HG03066 (cell line): Measurements from ENCODE around the gene ALDH16A1.
A peak's percentile ranks its signal among the peaks of the same experiment; 100 is the strongest.

Experiments used
- ATAC-seq: cut with Tn5 transposase; IDR thresholded peaks from one replicate; pipeline ENCODE4 v1.9.1; 2021; ENCODE audit warnings: low read depth; ENCODE audit not compliant: unreplicated experiment

ALDH16A1 gene

DNA sequence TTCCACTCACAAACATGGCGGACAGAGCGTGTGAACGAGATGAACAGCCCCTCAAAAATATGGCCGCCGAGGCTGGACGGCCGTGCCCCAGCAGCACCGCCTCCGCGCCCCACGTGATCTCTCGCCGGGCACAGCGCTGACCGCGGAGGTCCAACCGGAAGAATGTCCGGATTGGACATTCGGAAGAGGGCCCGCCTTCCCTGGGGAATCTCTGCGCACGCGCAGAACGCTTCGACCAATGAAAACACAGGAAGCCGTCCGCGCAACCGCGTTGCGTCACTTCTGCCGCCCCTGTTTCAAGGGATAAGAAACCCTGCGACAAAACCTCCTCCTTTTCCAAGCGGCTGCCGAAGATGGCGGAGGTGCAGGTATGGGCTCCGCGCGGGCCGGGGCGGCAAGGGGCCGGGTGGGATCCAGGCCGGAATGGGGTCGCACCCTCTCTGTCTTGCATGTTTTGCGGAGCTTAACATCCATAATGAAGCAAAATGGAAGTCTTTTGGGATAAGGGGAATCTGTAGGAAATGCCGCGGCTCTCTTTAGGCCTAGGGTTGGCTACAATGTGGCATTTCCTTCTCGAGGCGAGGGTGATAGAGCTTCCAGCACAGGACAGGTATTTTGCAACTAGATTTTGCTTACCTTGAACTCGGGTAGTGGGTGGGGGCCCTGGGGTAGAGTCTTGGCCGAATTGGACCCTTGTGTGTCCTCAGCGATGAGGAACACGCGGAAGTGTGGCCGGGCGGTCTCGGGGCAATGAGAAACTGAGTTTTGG is 34.4 kb downstream of the ALDH16A1 start, which contains the start of gene RPL13A:
TSS of gene RPL13A (plus strand) at position 332 of the 769 bp plus-strand sequence. CDS start at position 354, 22 bp downstream.
- ATAC-seq = peak; percentile 80

DNA sequence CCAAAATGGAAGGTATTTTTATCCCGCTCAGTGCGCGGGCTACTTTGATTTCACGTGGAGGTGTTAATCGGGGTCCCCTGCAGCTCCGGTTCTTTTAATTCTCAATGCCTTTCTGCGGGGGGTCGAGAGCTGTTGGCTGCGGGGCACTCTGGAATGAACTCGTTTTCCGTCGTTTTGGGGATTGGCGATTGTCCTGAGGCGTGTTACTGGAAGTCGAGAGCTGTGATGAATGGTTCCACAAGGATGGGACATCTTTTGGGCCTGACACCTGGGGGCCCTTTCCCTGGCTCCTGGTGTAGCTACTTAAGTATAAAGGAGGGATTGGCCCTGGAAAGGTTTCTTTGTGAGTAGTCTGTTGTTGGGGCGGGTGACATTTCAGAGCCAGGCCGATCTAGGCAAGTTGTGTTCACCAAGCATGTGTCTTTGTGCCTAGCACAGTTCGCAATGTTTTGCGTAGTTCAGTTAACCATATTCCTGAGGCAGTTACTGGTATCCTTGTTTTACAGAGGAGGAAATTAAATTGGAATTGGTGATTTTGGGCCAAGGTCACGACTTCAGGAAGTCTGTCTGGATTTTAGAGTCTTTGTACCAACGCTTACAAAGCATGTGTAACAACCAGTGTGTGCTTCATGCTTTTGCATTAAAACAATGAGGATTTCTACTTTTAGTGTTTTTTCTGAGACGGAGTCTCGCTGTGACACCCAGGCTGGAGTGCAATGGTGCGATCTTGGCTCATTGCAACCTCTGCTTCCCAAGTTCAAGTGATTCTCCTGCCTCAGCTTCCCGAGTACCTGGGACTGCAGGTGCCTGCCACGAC is 35.2 kb downstream of the ALDH16A1 start:
- no peak for ATAC-seq

DNA sequence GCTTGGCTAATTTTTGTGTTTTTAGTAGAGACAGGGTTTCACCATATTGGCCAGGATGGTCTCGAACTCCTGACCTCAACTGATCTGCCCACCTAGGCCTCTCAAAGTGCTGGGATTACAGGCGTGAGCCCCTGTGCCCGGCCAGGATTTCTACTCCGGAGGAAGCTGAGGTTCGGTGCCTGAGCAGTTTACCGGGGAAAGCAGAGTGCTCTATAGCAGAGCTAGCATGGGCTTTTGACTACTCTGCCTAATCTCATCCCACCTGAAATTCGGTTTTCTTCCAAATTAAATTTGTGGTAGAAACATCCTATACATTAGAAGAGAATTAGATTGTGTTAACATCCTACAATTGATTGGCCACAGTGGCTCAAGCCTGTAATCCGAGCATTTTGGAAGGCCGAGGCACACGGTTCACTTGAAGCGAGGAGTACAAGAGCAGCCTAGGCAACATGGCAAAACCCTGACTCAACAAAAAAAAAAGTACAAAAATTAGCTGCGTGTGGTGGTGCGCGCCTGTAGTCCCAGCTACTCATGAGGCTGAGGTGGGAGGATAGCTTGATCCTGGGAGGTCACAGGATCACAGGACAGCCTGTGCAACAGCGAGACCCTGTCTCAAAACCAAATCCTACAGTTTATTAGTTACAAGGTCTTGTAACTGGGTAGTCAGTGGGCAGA is 36.0 kb downstream of the ALDH16A1 start:
- no peak for ATAC-seq

GRCh38 chr19:49489601-49490167 is 36.7 kb downstream of the ALDH16A1 start:
- no peak for ATAC-seq

- ATAC-seq = no peak
Measured at GRCh38 chr19:49490287-49491029, 37.4 kb downstream of the ALDH16A1 start.

- no peak for ATAC-seq
Measured at GRCh38 chr19:49491030-49491803, 38.2 kb downstream of the ALDH16A1 start.

GRCh38 chr19:49491804-49492572 is 39.0 kb downstream of the ALDH16A1 start:
- ATAC-seq = no peak

- no peak for ATAC-seq
Measured at GRCh38 chr19:49492573-49493405, 39.8 kb downstream of the ALDH16A1 start.

GRCh38 chr19:49496574-49497008 is 43.6 kb downstream of the ALDH16A1 start:
- ATAC-seq = no peak

GRCh38 chr19:49497047-49497788 is 44.2 kb downstream of the ALDH16A1 start:
- ATAC-seq = no peak

DNA sequence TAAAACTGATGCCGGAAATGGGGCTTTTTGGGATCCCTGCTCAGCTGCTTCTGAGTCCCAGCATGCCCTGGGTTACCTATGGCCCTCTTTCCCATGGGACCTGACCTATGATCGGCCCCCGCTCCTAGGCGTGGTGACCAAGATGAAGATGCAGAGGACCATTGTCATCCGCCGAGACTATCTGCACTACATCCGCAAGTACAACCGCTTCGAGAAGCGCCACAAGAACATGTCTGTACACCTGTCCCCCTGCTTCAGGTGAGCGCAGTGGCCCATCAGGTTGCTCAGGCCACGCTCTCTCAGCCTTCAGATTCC is 44.7 kb downstream of the ALDH16A1 start:
- ATAC-seq = no peak

DNA sequence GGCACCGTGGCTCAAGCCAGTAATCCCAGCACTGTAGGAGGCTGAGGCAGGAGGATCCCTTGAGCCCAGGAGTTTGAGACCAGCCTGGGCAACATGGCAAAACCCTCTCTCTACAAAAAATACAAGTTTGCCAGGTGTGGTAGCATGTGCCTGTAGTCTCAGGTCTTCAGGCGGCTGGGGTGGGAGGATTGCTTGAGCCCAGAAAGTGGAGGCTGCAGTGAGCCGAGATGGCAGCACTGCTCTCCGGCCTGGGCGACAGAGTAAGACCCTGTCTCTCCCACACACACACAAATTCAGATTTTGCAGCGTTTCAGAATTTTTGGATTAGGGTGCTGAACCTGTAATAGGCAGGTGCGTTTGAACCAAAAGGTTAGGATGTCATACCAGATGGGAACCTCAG is 45.5 kb downstream of the ALDH16A1 start:
- ATAC-seq = no peak

DNA sequence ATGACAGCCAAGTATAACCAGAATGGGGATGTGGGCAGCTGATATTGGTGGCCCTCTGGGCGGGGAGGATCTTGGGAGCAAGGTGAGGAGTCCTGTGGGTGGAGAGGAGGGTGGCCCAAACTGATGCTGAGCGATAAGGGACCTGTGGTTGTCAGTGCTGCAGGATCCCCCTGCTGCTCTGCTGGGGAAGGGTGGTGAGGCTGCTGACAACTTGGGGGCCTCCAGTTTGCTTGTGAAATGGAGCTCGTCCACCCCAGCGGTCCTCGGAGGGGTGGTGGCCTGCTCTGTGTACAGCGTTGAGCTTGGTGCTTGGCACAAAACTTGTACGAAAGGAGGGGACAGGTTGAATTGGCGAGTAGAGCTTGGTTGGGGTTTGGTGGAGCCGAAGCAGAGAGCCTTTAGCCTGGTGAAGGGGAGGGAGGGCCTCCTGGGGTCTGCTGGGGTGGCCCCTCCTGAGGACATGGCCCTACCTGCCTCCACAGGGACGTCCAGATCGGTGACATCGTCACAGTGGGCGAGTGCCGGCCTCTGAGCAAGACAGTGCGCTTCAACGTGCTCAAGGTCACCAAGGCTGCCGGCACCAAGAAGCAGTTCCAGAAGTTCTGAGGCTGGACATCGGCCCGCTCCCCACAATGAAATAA is 46.1 kb downstream of the ALDH16A1 start:
- ATAC-seq = no peak

DNA sequence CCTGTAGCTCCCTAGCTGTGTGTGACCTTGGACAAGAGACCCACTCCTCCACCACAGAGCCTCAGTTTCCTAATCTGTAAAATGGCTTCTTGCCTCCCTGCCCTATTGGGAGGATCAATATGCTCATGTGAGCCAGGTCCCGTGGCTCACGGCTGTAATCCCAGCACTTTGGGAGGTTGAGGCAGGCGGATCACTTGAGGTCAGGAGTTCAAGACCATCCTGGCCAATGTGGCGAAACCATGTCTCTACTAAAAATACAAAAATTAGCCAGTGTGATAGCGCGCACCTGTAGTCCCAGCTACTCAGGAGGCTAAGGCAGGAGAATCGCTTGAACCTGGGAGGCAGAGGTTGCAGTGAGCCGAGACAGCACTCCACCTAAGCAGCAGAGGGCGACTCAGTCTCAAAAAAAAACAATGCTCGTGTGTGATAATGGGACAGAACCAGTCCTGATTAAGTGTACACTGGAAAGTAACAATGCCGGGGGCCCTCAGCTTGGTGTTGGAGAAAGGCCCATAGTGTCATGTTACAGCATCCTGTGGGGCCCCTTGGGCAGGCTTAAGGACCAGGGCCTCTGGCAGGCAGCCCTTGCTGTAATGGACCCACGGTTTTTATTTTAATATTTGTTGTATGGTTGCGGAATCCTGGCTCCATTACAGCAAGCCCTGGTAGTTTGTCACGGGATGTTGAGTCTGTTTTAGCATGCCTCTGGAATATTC is 50.0 kb downstream of the ALDH16A1 start:
- no peak for ATAC-seq

DNA sequence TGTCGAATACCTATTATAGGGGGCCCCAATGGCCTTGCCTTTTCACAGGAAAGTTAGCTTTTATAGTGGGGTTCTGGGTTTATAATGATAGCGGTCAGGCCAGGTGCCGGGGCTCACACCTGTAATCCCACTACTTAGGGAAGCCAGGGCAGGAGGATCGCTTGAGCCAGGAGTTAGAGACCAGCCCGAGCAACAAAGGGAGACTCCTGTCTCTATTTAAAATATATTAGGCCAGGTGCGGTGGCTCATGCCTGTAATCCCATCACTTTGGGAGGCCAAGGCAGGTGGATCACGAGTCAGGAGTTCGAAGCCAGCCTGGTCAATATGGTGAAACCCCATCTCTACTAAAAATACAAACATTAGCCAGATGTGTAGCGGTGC is 50.5 kb downstream of the ALDH16A1 start:
- no peak for ATAC-seq

GRCh38 chr19:49506575-49507105 is 53.6 kb downstream of the ALDH16A1 start:
- ATAC-seq = no peak
